ENCODE measurements around the gene MRPS22.
"Not testable (repeated sequence)": the region's sequence is repeated elsewhere in the genome, so short reads cannot be mapped to it uniquely, and the experiment has no call there.

The MRPS22 gene

DNA sequence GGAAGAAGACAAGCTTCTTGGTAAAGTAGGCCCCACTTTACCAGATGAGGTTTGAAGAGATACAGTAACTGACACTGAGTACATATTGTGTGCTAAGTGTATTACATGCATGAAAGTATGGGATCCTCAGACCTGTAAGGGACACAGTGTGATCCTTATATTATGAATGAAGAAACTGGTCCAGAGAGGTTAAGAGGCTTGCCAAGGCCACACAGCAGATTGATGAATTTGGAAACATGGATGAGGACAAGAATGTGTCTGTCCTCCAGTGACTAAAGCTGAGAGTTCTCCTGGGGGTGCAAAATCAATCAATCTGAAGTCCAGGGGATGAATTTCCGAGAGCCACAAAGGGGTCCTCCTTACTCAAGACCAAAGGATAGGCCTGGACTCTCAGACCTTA, 31.4 kb upstream of the MRPS22 start:
- DNase-seq (ENCODE audit: low read depth), result no peak

DNA sequence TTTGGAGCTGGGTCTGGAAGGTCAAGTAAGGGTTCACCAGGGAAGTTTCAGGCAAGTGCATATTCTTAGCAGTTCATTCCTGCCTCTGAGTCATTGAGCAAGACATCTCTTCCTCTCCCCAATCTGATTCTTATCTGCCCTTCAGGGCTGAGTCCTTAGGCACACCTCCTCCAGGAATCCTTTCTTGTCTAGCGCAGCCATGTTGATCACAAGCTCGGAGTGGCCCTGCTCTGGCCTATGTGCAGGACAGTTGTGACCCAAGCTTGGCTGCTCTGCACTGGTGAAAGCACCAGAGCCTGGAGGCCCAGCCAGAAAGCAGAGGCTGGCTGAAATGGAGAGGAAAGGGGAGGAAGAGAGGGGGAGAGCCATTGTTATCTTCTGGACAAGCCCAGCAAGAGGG, 30.9 kb upstream of the MRPS22 start:
- DNase-seq (ENCODE audit: low read depth), result no peak

DNA sequence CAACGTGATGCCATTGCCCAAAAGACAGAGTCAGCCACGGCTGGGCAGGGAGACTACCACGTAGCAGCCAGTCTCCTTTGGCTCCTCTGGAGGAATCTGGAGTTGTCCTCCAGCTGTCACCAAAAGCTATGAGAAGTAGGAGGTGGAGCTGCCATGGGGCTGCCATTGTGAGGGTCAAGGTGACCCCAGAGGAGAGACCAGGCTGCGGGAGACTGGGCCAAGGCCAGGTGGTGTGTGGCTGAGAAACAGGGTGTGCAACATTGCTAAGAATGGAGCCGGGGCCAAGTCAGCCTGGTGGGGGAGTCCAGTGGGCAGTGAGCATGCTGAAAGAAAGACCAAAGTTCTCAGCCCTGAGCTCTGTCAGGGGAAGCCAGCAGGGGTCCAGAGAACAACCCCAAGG, 29.9 kb upstream of the MRPS22 start:
- no peak for DNase-seq (ENCODE audit: low read depth)

DNA sequence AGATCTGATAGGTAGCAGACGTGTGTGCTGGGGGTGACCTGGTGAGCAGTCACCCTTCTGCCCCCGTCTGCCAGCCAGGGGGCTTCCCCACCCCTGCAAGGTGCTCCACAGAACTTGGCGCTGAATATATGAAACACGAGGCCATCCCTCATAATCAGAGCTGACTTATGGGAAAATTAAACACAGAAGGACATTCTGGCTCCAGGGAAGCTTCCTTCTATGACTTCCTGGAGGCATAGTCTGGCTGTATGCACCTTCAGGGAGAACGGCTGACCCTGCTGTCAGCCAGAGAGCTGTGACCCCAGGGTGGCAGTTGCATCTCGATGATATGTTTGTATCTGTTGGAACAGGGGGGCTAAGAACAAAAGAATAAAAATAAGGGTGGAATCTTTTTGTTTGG, 26.6 kb upstream of the MRPS22 start:
- no peak for DNase-seq (ENCODE audit: low read depth)

DNA sequence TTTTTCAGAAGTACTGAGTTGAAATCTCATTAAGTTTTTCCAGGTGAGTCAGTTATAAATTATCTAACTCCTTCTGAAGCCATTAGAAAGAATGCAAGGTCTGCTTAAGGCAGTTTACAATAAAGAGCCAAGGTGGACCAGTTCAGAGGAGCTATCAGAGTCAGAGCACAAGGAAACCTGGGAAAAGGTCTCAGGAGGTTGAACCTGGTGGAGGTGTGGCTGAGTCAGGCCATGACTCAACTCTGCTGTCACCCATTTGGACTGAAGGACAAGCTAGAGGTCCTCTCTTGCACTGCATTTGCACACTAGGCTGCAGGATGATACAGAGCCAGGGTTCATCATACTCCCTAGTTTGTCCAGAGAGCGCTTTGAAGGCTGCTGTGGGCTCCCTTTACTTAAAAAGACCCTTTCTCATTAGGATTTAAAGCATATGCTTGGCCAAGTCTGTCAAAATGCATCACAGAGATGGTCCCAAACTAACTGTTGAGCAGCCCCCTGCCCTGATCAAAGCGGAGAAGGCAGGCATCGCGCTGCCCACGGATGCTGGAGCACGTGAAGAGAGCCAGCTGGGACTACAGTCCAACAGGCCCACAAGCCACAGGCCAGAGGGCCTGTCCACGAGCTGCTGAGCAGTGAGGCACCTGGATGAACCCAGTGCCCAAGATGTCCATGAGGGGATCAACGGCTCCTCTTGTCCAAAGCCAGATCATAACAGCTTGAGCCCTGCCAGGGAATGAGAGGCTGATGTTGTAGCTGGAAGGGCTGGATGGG, 26.0 kb upstream of the MRPS22 start:
- no peak for DNase-seq (ENCODE audit: low read depth)

DNA sequence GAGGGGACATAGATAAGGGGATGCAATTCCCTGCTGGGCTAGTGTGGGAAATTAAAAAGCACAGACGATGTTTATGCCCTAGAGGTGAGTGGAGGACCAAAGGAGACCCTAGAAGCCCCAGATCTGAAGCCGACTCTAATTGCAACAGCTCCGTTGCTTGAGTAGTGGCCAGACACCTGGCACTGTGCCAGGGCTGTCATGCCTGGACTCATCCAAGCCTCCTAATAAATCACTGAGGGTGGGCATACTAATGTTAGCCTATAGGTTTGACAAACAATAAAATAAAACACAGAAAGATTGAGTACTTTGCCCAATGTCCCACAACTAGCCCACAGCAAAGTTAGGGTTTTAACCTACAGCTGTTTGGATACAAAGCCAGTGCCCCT, 25.4 kb upstream of the MRPS22 start:
- DNase-seq (ENCODE audit: low read depth), result no peak

DNA sequence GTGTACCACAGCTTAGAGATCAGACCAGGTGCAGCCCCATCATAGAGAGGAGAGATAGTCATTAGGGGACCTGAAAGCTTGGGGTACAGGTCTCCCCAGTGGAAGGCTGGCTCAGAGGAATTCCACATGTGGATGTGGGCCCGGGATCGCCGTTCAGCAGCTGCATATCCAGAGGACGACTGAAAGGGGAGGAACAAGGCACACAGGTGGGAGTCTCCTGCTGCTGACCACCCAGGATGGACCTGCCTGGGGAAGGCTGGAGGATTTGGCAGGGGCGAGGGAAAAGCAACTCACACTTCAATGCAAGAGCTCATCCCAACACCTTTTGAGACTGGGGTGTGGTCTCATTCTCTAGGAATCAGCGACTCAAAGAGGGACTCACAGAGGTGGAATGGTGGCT, 25.0 kb upstream of the MRPS22 start:
- no peak for DNase-seq (ENCODE audit: low read depth)

DNA sequence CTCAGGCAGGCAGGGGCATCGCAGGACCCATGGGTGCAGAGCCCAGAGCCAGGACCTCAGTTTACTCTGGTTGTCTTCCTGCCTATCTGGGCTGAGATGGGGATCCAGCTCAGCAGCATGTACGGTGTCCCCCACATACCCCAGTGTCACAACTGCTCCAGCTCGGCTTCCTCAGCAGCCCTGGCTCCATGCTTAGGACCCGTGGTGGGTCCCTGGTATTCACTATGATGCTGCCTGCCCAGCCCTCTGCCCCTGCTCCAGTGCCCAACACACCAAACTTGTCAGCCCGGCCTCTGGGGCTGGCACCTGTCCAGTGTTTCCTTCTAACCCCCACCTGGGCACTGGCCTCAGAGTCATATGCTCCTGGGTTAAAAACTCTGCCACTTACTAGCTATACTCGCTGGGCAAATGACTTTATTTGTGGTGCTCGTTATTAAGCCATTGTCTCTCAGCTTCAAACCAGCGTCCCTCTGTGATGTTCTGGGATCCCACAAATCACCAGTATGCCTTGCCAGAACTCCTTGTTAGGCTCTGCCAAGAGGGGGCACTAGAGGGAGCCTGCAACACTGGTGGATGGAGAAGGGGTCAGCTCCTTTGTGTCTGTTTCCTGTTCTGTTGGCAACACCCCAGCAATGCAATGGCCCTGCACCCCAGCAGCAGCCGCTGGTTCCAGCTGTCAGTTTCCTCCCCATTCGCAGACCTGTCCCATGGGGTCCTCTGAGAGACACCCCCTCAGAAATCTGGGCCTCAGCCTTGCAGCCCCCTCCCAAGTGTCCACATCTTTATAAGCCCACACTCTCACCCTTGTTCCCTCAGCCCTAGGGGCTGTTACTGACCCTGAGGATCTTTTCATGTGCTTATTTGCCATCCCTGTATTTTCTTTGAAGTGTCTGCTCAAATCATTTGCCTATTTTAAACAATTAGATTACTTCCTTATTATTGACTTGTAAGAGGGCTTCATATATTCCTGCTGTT, 24.1 kb upstream of the MRPS22 start:
- DNase-seq (ENCODE audit: low read depth), result no peak

DNA sequence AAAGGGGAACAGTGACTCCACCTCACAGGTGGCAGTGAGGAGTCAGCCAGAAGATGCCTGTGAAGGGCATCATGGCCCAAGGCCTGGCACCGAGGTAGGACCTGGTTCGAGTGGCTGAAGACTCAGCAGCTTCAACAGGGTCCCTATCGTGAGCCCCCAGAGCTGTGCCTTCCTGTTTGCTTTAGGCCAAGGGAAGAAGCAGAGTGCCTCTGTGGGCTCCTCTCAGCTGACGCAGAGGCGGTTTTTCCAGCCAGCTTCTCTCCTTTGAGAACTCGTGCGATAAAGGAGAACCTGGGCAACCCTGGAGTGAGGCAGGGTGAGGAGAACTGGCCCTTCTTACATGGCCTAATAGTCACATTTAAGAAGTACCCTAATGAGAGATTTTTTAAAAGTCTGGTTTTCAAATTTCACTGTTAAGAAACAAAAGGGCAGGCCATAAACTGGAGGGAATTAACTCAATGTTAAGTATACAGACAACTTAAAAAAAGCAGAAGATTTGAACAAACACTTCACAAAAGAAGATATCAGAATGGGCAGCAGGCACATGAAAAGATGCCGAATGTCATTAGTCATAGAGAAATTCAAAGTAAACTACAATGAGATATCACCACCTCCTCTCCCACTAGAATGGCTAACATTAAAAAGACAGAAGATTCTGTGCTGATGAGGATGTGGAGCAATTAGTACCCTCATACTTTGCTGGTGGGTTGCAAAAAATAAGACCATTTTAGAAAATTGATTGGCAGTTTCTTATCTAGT, 23.1 kb upstream of the MRPS22 start:
- DNase-seq (ENCODE audit: low read depth), result no peak

DNA sequence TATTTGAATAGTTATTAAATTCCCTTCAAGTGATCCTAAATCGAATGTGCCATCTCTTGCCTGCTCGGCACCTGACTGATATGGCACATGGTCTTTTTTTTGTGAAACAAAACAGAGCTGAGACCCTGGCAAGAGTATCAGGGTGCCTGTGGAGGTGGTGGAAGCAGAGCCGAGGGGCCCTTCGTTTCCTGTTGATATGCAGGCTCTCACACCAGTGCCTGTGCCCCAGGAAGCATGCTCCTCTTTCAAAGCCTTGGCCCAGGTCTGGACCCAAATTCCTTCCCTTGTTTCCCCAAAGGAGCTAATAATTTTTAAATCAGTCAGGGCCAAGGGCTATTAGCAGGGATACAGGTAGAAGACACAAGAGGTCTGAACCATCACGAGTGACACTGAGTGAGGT, 21.5 kb upstream of the MRPS22 start:
- no peak for DNase-seq (ENCODE audit: low read depth)

DNA sequence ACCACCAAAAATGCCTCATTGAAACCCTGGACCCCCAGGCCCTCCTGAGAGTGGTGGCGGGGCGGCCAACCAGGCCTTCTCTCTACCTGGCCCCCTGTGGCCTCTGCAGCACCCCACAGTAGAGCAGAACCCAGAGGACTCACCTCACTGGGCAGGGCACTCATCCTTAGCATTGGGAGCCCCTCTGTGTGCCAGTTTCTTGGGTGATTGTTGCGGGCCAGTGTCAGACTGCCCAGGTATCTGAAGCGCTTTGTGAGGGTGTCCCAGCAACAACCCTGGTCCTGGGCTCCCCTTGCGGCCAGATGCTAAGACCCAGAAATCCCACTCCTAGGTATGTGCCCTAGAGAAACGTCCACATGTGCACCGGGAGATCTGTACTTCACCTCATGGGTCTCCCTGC, 20.7 kb upstream of the MRPS22 start:
- DNase-seq (ENCODE audit: low read depth), result no peak

DNA sequence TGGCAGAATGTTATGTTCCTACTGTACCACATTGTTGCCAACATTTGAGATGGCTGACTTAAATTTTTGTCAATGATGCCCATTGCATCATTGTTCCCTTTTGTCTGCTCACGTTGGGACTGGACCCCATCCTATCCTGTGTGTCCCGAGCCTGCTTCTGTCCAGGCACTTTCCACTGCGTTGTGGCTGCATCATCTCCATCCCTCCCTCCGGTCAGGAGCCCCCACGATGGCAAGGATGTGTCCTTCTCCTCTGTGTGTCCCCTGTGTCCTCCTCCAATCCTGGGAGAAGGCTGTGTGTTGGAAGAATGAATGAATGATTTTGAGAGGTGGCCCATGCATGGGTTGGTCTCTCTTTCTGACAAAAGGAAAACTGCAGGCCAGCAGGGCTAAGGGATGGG, 19.4 kb upstream of the MRPS22 start:
- DNase-seq (ENCODE audit: low read depth), result no peak

DNA sequence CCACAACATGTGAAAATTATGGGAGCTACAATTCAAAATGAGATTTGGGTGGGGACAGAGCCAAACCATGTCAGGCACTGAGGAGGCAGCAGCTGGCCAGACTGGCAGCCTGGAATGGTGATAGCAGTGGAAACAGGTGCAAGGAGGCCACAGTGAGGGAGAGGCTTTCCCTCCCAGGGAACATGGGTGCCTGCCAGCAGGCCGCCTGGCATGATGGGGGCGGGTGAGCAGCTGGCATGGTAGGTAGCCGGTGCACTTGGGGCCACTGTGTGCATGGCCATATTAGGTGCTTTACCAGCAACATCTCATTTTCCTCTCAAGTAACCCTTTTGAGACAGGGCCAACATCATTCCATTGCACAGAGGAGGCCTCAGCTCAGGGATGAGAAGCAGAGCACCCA, 18.3 kb upstream of the MRPS22 start:
- no peak for DNase-seq (ENCODE audit: low read depth)

DNA sequence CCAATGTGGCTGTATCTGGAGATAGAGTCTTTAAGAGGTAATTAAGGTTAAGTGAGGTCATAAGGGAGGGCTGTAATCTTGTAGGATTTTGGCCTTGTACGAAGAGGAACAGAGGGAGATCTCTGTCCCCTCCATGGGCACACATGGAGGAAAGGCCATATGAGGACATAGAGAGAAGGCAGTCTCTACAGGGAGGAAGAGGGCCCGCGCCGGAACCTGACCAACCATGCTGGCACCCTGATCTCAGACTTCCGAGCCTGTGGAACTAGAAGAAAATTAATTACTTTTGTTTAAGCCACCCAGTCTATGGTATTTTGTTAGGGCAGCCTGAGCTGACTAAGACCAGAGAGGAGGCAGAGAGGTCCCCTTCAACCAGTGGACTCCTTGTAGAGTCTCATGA, 17.7 kb upstream of the MRPS22 start:
- no peak for DNase-seq (ENCODE audit: low read depth)

DNA sequence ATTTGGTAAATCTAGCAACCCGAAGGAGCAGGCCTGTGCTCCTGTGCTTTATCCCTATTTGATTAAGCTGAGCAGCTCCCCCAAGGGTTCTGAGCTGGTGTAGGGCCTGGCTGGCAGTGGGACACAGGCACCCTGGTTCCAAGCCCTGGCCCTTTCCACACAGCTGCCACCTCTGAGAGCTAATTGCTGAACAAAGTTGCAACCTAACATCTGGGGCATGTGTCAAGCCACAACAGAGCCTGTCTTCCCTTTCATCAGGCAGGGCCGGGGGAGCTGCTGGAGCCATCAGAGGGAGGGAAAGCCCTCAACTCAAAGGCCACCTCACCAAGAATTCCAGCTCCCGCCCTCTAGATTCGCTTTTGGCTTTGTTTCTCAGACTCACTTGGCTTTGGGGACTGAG, 17.1 kb upstream of the MRPS22 start:
- DNase-seq (ENCODE audit: low read depth), result no peak

DNA sequence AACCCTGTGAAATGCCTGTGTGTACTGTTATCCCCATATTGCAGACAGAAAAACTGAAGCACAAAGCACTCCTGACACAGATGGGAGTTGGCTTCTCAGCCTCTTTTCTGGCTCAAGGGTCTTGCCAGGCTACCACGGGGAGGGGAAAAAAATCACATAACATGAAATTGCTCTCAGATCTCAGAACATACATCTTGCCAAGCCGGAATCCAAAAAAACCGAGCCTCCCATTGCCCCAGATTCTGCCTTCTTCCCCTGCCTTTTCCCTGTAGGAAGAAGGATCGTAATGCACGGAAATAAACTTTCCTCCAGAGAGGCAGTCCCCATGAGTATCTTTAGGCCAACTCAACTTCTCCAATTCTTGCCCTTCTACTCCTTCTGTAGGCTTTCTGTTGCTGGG, 16.6 kb upstream of the MRPS22 start:
- DNase-seq (ENCODE audit: low read depth), result no peak

DNA sequence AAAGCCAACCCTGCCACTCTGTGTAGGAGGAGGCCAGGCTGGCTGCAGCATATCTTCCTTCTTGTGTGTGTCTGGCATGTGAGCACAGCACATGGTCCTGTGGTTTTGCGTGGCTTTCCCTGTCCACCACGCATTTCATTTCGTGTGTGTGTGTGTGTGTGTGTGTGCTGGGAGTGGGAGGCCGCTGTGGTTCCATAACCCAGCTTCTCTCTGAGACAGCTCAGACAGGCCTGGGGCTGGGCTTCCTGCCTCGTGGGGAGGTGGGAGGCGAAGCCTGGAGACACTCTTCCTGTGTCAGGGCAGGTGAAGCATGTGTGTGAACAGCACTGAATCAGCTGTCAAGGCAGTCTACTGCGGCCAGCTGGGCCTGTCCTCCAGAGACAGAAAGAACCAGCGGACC, 16.0 kb upstream of the MRPS22 start:
- DNase-seq (ENCODE audit: low read depth), result no peak

DNA sequence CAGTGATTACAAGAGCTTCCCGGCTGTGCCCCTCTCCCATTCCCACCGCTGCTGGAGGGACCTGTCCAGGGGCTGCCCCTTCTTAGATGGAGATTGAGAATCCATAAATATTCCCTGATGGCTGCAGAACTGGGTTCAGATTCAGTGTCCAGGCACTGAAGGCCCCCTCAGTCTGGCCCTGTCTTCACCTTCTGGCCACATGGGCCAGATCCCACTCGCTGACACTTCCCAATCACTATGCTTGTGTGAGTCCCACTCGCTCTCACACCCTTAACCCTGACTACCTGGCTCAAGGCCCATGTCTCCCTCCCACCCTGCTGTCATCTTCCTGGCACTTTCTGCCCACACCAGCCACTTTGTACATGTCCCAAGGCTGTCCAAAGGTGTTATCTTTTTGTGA, 15.5 kb upstream of the MRPS22 start:
- DNase-seq (ENCODE audit: low read depth), result no peak

DNA sequence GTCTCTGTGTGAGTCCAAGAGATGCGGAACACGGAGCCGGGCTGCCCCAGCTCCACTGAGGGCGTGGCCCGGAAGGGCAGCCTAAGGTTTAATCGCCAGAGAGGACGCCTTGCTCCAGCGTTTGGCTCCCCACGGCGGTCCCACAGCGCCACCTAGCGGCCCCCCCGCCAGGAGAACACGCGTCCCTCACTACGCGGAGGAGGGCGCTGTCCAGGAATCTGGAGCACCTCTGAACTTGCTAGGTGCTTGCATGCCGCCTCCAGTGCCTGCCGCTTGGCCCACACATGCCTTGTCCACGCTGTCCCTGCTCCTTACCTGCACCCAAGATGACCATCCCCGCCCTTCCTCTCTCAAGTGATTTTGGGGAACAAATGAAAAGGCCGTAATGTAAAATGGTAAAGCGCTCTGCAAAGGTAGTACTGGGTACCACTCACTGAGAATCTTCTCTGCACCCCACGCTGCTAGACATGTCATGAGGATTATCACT, 14.4 kb upstream of the MRPS22 start:
- DNase-seq (ENCODE audit: low read depth), result peak; percentile 89

DNA sequence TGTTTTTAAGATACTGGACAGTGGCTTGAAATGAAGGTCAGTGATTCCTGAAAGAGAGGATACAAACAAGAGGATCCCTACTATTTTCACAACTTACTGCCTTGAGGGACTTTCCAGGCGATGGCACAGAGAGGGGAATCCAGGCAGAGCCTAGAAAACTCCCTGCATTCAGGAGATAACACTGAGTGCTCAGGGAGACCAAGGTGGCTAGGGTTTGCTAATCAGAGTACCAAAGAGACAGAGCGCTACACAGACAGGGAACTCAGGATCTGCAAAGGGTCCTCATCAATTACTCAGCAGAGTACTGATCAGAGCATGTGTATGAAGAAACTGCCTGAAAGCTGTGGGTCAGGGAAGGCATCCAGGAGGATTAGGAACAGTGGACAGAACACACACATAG, 11.7 kb upstream of the MRPS22 start:
- no peak for DNase-seq (ENCODE audit: low read depth)

DNA sequence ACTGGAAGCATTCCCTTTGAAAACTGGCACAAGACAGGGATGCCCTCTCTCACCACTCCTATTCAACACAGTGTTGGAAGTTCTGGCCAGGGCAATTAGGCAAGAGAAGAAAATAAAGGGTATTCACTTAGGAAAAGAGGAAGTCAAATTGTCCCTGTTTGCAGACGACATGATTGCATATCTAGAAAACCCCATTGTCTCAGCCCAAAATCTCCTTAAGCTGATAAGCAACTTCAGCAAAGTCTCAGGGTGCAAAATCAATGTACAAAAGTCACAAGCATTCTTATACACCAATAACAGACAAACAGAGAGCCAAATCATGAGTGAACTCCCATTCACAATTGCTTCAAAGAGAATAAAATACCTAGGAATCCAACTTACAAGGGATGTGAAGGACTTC, 9.1 kb upstream of the MRPS22 start:
- DNase-seq (ENCODE audit: low read depth), result not testable (repeated sequence)

DNA sequence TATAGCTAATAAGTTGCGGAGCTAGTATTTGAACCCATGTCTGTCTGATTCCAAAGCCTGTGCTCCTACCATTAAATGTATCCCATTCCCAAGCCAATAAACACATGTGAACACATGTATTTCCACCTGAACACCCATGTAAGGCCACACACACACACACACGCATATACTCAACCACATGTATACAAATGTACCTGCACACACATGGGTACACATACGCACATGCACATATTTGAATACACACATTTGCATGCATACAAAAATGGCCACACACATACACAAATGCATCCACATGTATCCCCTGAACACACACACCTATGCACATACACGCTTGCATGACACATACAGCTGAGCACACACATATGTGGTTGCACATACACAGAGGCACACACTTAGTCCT, 5.4 kb upstream of the MRPS22 start:
- DNase-seq (ENCODE audit: low read depth), result no peak
